DMS53 treated with DMSO at 0.1 percent for 48 hours (cell line): ENCODE measurements around the gene HLF.

Experiments
- DNase-seq: peaks from one replicate; lab custom pipeline; 2025; ENCODE audit not compliant: unreplicated experiment; lab: John Stamatoyannopoulos, UW

Gene HLF, protein sequence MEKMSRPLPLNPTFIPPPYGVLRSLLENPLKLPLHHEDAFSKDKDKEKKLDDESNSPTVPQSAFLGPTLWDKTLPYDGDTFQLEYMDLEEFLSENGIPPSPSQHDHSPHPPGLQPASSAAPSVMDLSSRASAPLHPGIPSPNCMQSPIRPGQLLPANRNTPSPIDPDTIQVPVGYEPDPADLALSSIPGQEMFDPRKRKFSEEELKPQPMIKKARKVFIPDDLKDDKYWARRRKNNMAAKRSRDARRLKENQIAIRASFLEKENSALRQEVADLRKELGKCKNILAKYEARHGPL

GRCh38 chr17:55264645-55265298 is at the start of gene HLF:
Gene HLF, plus strand, starts transcription at chr17:55264960. Its CDS starts 525 bp downstream, at chr17:55265485.
- DNase-seq = peak; percentile 57

GRCh38 chr17:55215711-55216110 is 49.0 kb upstream of the HLF start:
- DNase-seq = peak; percentile 52

DNA sequence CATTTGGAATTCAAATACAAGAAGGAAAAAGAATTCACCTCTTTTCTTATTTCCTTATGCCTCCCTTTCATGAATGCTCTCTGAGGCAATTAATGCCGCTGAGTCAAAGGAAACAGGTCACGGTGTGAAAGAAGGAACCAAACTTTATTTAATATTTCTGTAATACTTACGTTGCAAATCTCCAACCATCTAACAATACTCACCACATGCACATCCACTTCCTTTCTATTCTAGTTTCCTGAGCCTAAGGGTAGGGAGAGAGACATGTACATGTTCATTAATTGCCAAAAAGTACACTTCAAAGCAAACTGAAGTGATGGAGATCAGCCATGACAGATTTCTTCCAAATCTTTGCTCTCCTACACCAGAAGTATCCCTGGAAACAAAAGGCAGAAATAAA is 47.9 kb upstream of the HLF start:
- no peak for DNase-seq

GRCh38 chr17:55219459-55219858 is 45.3 kb upstream of the HLF start:
- DNase-seq = no peak

DNA sequence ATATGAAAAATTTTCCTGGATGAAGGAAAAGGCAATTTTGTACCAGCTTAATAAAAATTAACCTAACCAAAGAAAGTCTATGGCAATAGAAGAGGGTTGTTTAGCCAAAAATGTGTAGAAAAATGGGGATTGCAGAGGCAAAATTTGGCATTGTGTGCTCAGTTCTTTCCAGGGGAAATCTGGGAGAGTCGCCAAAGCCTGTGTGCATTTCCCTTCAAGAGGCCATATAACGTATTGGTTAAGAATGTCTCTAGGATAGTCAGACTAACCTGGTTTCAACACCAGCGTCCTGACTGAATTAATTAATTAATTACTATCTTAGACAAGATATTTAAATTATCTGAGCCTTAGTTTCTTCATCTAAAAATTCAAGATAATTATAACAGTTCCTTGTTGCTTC is 44.8 kb upstream of the HLF start:
- DNase-seq = no peak

- no peak for DNase-seq
Observed at GRCh38 chr17:55223524-55223923, 41.2 kb upstream of the HLF start.

GRCh38 chr17:55224746-55225145 is 40.0 kb upstream of the HLF start:
- no peak for DNase-seq

GRCh38 chr17:55225237-55225636 is 39.5 kb upstream of the HLF start:
- no peak for DNase-seq

GRCh38 chr17:55228683-55229192 is 36.0 kb upstream of the HLF start:
- DNase-seq = no peak

DNA sequence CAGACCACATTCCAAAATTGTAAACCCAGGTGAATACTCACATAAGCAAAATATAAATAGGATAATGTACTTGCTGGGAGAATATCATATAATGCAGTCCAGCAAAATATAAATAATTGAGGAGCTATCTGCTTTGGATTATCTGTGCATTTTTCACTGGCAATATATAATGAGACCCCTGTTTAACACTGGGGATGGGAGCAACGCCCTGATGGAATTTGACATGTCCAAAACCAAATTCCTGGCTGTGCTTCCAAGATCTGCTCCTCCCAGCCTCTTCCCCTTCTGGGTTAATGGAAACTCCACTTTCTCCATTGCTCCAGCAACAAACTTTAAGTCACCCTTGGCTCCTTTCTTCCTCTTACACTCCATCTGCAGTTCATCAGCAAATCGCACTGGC is 35.5 kb upstream of the HLF start:
- DNase-seq = no peak

DNA sequence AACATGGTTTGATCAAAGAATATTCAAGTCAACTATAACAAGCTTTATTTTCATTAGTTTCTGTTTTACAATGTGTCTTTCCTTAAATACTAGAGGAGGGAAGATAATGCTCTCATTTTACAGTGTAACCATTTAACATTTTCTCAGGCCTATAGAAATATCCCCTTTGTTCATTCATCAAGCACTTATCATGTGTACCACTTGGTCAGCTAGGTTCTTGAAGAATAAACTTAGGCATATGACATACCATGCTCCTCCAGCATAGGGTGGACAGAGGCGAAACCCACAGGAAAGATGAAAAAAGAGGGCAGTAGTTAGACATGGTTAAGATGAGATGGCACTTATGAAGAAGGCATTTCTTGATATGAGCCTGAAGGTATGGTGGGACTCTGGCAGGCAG is 34.0 kb upstream of the HLF start:
- DNase-seq = no peak

- DNase-seq = no peak
Observed at GRCh38 chr17:55233840-55234239, 30.9 kb upstream of the HLF start.

DNA sequence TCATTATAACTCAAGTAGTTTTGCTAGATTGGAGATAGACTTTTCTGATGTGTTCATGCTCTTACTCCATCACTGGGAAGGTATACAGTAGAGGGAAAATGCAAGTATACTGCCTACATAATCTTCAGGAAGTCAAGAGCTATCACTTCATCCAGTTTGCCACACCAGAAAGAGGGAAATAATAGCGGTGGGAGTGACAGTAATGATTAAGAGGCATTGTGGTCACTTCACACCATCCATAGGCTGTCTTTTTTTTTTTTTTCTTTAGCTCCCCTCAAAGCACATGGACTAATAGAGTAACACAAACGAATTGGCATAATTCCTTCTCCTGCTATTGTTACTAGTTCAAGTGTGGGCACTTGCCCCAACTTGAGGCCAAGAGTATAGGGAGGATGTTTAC is 28.4 kb upstream of the HLF start:
- DNase-seq = no peak

DNA sequence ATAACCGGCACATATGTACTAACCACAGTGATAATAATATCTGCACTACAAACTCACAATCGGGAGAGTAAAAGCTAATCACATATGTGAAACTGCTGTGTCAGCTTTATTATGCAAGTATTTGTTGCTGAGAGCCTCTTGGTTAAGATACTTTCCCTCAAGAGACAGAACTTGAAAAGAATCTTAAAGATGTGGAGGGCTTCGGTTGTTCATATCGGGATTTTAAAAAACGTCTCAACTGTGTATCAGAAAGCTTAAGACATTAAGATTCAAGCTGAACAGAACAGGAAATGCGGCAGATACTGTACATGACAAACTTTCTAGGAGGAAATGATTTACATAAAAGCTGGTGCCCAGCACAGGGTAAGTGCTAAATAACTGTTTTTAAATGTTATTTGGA is 27.5 kb upstream of the HLF start:
- DNase-seq = no peak

DNA sequence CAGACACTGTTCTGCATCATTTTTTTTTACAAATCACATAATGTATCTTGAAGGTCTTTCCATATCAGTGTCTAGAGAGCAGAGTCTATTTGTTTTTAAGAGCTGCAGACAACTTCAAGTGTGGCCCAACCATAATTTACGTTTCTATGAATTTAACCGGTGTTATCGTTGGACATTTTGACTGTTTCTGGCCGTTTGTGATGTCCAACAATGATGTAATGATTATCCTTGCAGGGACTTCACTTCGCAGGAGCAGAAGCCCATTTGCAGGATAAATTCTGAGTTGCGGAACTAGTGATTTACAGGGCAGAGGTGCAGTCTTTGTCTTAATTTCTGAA is 26.9 kb upstream of the HLF start:
- DNase-seq = no peak

DNA sequence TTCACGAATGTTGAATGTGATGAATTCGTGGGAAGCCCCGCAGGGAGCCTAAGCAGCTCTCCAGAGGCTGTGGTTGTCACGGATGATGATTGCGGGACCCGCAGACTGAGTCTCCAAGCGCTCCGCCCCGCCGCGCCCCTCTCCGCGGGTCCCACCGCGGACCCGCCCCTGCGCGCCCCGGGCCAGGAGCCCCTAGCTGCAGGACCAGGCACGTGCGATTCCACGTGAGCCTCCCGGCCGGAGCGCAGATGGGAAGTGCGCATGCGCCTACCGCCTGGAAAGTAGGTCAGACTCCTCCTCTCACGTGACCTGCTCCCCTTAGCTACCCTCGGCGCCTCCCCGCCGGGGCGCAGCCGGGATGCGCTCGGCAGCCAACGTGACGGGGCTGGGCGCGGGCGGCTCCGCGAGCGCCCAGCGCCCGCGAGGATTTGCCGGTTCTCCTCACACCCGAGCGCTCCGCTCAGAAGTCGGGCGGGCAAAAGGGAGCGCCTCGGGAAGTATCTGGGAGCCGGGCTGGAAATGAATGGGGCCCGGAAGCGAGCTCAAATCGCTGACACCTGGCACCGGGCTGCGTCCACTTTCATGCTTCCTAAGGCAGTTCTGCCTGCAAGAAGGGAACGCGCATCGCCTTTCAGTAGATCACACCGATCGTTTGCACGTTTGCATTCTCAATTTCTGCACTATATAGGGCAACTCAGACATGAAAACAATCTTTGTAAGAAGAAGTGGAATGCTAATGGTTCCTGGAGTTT is 26.4 kb upstream of the HLF start:
- peak; percentile 77 for DNase-seq

DNA sequence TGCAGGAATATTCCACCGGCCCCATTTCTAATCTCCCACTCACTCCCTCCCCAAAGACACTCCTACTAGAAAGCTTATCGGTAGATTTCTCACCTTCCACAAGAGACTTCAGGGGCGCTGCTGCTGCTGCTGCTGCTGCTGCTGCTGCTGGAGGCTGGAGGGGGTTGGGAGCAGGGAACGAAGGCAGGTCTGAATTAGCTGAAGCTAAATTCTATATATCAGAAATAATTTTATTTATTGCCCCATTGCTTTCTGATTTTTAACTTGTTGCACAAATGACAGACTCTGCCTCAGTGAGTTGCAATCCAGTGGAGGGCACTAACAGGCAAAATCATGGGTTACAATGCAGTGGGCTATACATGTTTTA is 25.8 kb upstream of the HLF start:
- peak; percentile 56 for DNase-seq

- no peak for DNase-seq
Observed at GRCh38 chr17:55241097-55241496, 23.7 kb upstream of the HLF start.

DNA sequence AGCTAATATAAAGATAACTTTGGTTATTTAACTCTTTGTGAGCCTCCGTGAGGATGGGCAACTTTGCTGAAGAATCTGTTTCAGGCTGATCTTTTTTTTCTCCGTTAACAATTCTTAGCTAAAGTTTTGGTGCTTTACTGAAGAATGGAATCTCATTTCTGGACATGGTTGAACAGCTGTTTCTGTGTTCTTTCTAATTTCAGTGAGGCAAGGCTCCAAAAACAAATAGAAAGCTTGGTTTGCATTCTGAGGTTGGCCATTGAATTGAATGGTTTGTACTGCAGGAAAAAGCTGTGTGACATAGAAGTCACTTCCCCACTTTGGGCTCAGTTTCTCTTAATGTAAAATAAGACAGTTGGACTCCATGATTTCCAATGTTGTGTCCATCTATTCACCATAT is 22.3 kb upstream of the HLF start:
- no peak for DNase-seq

DNA sequence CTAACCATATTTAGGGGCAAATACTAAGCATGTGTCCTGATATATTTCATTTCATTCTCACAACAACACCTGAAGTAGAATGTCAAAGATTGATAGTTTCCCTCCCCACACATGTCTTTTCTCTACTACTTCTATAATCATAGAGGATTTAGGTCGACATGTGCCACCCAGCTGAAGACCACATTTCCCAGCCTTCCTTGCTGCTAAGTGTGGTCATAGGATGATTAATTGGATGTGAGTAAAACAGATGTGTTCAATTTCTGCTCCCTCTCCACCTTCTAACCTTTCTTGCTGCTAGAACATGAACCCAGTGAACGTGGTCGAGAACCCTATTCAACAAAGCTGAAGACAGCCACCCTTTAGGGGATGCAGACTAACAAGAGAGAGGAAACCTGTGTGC is 18.8 kb upstream of the HLF start:
- no peak for DNase-seq

DNA sequence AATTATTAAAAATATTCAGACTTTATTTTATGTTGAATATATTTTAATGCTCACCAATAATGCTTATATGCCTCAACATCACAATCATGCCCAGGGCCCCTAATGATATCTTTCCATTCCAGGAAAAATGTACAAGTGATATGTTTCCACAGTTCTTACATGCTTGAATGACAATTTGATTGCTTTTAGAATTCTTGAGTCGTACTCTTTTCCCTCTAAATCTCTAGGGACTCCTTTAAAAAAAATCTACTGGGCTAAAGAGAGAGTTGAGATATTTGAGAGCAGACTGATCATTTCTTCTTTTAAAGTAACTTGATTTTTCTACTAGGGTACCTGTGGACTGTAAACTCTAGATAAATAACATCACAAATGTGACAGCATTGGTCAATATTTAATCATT is 18.2 kb upstream of the HLF start:
- DNase-seq = no peak

DNA sequence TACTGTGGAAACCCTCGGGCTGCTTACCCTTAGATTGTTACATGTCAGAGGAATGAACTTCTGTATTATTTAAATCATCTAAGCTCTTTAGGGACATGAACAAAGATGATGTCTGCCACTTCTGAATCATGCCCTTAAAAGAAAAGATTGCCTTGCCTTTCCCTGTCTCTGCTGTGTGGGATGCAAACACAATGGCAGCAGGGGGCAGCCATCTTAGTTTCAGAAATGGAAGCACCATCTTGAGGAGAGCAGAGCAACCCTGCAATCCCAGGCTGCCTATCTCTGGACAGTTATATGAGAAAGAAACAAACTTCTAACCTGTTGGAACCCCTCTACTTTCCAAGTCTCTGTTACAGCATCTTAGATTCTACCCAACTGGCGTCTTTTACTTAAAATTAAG is 16.7 kb upstream of the HLF start:
- no peak for DNase-seq
